Stimulated activated CD4-positive, alpha-beta T cell treated with anti-CD3 and anti-CD28 coated beads, Interleukin-15, amount 100 ng/mL, for 1 hour (primary cell): Measurements from ENCODE around the gene FRZB.
"Not testable (repeated sequence)": the region's sequence is repeated elsewhere in the genome, so short reads cannot be mapped to it uniquely, and the experiment has no call there.

Experiments
- DNase-seq, 2 donors: peaks; one replicate each; pipeline ENCODE4 v3.0.0-alpha.2; 2020; ENCODE audit warnings: low read depth in 1 of 2, low spot score in 1 of 2

Gene FRZB

DNA sequence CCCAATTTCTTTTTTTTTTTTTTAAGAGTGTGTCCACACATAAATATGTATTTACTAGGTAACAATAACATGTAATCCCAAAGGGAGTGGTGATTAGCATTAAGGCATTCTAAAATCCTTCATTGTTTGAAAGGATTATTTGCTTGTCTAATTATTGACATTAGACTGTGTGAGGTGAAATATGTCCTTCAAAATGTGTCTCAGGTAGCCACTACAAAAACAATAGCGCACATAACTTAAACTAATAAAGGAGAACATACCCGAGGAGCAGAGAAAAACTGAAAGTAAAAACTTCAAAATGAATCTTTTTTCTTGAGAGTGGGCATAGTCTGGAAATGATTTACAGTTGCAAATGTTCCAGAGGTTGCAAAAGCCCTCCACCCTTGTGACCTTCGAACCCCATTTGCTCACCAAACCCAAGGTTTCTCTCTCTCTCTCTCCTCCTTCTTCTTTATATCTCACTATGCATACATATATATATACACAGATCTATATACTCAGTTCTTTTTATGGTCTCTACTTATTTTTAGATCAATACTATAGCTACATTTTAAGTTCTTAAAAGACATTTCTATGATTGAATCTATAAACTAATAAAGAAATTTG lies 24.4 kb upstream of the FRZB start:
- DNase-seq = no peak

DNA sequence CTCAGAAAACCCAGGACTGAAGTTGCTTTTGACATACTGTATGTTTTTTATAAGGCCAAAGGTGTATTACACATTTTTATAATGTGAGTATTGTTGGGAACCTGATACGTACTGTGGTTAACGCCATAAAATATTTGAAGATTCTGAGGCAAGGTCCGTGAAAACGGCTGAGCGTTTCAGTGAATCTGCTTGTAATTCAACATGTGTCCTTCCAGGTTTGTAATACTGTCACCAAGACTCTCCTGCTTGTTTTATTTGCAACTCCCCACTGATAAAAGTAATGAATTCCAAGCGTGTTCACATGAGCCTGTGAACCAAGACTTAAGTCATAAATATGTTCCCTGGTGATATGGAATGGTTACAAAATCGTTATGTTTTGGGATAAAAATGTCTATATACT lies 23.9 kb upstream of the FRZB start:
- no peak for DNase-seq

DNA sequence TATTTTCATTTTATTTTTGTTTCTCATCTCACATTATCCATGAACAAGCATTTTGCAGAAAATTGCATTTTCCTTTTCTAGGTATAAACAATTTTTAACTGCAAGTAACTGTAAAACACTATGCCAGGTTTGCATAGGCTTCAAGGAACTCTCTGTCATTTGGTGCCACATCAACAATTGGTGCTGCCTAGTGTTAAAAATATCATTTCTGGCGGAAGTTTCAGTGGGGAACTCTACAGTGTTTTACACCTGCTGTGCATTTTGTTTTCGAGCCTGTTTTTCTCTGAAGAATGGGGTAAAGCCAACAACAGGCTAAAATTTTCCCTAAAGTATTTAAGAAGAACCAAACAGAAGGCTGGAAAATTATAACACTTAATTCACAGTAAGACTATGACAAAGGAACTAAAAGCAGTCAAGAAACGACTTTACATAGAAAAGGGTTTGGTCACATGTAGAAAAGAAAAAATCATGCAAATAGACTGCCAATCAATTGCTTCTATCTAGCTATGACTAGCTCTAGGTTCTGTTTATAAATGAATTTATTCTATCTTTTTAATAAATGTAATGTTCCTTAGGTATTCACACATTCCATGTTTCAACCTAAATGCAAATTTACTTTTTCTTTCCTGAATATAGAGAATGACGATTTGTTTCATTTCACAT lies 21.4 kb upstream of the FRZB start:
- DNase-seq = no peak

DNA sequence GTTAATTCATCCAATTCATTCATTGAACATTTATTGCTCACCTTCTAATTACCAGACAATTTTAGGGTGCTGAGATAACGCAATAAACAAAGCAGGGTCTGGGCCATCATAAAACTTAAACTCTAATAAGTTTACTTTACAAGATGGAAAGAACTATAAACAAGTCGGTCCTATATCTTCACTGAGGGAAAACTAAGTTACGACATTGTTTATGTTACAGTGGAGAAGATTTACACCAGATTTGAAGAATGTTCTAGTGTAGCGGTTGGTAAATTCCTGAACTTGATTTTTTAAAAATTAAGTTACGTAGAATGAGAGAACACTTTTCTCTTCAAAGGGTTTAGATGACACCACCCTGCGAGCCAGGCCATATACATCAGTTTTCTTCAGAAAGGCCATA lies 20.7 kb upstream of the FRZB start:
- DNase-seq = no peak

DNA sequence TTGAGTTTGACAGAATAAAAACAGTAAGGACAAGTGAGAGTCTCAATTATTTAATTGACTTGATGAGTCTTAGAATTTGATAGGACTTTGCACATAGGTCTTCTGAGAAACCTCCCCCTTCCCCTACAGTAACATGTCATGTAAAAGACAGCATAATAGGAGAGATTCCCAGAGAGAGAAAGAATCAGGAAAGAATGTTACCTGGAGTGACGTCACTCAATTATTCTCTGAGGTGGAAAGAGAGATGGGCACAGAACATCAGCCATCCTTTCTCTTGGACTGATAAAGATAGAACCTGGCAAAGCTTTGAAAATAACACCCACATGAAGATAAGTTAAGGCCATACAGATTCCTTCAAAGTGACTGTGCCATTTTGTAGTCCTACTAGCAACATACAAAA lies 19.3 kb upstream of the FRZB start:
- DNase-seq = no peak

DNA sequence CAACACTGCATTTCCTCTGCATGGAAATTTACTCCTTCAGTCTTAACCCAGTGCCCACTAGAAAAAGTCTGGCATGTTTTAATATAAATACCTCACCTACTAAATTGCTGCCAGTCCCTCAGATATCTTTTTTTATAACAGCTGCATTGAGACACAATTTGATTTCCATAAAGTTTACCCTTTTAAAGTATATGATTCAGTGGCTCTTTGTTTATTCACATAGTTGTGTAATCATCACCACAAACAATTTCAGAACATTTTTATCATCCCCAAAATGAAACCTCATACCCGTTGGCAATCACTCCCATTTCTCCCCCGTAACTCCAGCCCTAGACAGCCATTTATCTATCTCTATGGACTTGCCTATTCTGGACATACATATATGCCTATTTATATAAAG lies 17.0 kb upstream of the FRZB start:
- no peak for DNase-seq

DNA sequence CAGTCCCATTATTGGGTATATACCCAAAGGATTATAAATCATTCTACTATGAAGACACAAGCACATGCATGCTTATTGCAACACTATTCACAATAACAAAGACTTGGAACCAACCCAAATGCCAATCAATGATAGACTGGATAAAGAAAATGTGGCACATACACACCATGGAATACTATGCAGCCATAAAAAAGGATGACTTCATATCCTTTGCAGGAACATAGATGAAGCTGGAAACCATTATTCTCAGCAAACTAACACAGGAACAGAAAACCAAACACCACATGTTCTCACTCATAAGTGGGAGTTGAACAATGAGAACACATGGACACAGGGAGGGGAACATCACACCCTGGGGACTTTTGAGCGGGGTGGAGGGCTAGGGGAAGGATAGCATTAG lies 13.7 kb upstream of the FRZB start:
- not testable (repeated sequence) for DNase-seq

DNA sequence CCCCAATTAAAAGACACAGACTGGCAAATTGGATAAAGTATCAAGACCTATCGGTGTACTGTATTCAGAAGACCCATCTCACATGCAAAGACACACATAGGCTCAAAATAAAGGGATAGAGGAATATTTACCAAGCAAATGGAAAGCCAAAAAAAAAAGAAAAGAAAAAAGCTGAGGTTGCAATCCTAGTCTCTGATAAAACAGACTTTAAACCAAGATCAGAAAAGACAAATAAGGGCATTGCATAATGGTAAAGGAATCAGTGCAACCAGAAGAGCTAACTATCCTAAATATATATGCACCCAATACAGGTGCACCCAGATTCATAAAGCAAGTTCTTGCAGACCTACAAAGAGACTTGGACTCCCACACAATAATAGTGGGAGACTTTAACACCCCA lies 10.2 kb upstream of the FRZB start:
- DNase-seq = not testable (repeated sequence)

DNA sequence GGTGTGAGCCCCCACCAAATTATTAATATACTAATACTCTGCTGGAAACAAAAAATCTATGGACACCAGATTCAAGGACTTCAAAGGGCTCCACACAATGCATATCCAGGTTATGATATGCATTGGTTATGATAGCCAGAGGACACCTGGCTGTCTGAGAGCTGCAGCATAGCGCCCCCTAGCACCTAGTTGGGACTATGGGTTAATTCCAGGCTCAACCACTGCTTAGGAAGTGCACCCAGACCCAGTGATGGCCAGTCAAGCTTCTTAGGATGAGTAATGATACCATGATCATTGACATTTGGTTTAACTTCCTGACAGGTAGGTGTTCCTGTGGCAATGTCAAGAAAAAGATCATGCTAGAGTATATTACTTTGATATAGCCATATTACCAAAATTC lies 3.8 kb upstream of the FRZB start:
- no peak for DNase-seq

DNA sequence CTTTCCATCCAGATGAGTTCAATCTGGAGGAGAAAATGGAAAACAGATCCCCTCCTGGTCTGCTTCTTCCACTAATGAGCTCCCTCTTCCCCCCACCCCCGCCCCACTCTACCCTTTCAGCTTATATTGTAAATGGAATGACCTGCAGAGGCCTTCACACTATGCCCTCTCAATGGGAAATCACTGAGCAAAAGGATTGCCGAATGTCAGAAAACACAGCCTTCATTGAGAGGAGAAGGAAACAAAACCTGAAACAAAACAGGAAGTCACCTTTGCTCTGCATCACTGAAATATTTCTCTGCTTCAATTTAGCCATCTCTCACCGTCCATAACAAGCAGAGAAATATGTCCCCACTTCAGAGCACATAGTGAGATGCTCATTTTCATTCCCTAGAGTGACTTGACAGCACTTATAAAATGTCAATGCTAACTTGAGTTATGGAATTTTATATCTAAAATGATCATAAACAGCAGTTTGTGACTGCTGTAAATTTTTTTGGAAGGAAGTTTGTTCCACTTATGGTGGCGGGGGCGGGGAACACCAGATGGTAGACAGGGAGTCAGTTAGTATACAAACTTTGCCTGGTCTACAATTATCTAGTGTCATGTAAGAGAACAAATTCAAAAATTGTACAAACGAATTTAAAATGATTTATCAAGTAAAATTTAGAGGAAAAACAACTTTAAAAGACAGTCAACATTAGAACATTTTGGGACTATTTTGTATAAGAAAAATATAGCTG lies 1.8 kb upstream of the FRZB start:
- DNase-seq = no peak

DNA sequence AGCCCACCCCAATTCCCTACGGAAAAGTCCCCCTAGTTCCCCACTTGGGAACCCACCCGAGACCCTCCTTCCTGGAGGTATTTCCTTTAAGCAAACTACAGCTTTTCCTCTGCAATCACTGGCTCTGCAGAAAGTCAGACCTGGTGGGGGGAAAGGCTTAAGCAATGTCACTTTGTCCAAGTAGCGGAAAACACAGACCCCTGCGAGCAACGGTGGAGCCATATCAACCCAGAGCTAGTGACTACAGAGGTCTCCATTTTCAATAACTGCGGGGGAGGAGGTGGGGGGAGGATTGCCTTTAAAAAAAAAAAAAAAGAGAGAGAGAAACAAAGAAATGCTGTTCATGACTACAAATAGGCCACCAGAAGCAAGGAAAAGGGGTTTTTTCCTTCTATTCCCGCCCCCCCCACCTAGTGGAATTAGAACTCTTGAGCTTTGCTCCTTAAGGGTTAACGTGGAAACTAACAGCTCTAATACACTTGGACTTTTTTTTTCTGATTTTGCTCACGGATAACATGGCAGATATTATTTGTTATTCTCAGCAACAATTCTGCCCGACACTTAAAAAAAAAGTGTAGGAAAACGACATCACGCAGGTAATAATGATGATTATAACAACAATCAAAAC lies 1.1 kb upstream of the FRZB start:
- DNase-seq = no peak

DNA sequence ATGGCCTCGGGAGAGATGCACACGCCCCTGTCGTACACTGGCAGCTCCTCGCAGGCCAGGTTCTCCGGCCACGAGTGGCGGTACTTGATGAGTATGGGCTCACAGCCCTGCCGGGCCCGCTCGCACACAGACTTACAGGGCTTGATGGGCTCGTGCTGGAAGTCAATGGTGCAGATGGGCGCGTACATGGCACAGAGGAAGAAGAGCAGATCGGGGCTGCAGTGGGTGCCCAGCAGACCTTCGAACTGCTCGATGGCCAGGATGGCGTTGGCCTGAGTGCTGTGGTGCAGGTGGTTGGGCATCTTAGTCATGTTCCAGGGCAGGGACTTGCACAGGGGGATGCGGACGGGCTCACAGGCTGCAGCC lies 359 bp downstream of the FRZB start:
- no peak for DNase-seq

DNA sequence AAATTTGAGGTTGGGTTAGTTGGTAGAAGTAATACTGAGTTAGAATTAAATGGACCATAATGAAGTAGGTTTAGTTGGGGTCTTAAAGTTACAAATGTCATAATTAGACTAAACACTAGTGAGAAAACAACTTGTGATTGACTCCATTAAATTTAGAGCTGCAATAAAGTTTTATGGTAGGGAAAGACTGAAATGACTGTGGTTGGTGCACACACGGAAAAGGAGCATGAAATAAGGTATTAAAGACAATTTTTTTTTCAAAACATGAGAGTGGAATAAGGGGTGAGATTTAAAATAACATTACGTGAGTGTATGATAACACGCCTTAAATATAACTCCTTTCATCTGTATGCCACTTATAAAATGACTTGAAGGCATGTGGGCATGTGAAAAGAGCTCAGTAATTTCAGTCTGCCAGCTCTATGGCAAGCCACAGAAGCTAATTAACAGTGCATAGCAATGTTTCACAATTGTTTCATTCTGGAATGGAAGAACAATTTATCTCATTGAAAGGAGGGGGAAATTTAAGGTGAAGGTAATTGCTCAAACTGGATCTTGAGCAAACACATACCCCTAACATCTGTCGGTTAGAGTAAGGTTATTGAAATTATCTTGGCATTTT lies 1.4 kb downstream of the FRZB start:
- no peak for DNase-seq

DNA sequence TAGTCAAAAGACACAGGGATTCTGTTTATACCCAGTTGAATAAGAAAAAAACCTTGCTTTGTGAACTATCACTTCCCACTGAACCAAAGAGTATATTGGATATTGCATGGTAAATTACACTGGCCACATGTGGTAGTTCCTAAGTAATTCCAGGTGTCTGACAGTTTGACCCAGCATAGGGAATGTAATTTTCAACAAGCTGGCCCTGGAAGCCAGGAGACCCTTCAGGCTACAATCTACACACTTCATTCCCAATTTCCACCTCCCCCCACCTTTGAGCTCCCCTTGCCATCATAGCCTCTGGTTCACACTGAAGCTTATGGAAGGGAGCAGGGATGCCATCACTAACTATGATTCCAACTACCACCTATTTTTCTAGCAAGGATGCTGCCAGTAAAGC lies 2.8 kb downstream of the FRZB start:
- DNase-seq = no peak

DNA sequence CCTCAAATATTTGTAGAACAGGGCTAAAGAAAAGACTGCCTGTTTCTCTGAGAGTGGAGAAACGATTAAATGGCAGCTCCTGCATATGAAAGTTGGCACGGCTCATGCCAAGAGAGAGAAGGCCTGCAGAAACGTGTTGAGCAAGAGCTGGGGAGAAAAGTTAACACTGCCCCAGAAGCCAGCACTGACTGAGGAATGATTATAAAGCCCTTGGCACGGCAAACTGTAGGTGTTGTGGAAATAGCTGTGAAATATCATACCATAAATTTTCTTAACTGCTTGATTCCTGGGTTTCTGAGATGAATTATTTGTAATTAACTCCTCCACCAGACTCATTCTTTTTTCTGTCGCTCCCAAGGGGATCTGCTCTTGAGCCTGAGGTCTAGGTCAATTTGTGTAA lies 4.3 kb downstream of the FRZB start:
- DNase-seq = no peak

DNA sequence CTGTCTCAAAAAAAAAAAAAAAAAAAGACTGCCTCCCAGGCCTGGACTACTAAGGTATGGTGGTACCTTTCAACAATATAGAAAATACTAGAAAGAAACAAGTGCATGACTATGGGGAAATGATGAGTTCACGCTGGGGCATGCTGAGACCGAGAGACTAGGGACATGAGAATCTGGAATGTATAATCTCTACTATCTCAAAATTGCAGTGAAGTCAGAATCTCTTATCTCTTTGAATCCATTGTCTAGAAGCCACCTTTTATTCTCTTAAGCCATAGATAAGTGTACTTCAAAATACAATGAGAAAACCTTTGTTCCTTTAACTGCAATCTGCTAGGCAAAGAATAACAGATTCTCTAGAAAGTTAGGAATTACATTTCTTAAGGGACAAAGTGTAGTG lies 5.6 kb downstream of the FRZB start:
- no peak for DNase-seq

DNA sequence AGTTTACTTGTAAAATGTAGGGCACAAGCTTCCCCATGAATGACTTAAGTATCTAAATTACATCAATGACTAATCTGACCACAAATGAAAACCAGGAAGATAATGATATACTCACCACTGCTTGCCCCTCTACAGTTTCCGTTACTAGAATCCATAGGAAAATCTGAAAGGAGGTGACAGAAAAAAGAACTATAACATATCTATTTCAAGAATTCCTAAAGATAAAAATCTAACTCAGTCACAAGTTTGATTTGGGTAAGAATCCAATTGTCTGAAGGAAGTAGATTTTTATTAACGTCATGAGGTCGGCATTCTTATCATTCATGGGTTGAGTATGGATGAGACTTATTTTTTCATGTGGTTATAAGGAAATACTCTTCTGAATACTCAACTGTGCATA lies 7.8 kb downstream of the FRZB start:
- DNase-seq = no peak

DNA sequence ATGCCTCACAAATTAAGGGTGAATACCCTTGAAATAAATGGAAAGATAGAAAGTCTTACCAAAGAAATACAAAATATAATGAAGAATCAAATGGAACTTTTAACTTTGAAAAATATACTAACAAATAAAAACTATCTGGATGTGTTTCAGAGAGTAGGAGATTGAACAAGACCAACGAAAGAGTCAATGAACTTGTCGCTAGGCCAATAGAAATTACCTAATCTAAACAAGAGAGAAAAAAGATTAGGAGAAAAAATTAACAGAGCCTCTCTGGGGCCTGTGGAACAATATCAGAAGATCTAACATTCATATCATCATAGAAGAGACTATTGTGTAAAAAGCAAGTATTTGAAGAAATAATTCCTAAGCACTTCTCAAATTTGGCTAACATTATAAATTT lies 11.1 kb downstream of the FRZB start:
- DNase-seq = no peak

DNA sequence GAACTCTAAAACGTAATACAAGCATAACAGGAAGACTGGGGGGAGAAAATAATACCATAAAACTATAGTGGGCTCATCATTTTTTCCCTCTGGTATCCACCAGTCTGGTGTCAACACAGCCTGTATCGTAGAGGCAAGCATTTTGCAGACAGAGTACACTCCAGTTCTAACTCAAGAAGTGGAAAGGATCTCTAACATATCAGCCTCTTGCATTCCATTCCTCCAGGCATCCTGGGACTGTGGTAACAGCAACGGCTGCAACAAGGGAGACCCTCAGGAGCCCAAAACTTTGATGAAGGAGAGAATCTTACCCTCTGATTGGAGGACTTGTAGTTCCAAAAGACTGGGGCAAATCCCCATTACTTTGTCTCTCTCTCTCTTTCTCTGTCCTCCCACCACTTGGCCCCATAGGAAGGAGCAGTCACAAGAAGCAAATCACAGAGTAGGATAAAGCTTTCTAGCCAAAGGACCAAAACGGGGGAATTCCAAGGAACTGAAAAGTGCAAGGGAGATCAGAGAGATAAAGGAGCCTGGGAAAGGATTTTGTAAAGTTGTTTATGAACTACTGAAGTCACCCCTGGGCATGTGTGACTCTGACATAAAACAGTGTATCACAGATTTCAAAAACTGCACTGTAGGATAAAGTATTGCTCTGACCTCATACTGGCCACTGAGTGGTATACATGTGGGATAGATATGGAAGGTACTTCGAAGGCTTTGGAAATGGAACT lies 11.9 kb downstream of the FRZB start:
- no peak for DNase-seq

DNA sequence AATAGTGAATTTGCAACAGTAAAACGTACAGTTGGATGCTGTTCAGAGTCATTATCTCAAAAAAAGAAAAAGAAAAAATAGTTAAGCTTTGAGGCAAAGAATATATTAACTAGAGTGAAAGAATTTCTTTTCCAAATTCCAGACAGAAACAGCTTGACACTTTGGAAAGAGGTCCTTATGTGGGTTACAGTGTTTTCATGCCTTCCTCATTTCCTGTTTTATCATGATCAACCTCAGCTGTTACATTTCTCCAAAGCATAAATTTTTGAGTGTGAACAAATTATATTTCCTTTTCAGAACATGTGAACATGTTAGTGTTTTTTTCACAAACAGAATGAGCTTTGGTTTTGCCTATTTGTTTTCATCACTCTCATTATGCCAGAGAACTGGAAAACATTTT lies 13.6 kb downstream of the FRZB start:
- no peak for DNase-seq

DNA sequence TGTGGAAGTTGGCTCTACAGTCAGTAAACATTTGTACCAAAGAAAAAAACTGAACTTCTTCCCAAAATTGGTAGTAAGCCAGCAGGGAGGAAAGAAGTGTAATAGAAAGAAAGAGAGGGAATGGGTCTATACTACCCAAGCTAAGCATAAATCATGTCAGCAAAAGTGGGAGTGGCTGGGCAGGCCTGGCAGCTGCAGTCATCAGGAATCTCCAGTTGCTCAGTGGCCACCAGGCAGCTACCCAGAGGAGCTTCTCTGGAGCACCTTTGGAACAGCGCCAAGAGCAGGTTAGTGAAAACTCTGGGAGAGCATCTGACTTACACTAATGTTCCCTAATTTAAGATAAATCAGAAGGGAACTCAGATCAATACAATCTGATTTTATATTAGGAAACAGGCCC lies 14.3 kb downstream of the FRZB start:
- no peak for DNase-seq
